ENCODE results near the gene TP53I13.

Gene TP53I13

DNA sequence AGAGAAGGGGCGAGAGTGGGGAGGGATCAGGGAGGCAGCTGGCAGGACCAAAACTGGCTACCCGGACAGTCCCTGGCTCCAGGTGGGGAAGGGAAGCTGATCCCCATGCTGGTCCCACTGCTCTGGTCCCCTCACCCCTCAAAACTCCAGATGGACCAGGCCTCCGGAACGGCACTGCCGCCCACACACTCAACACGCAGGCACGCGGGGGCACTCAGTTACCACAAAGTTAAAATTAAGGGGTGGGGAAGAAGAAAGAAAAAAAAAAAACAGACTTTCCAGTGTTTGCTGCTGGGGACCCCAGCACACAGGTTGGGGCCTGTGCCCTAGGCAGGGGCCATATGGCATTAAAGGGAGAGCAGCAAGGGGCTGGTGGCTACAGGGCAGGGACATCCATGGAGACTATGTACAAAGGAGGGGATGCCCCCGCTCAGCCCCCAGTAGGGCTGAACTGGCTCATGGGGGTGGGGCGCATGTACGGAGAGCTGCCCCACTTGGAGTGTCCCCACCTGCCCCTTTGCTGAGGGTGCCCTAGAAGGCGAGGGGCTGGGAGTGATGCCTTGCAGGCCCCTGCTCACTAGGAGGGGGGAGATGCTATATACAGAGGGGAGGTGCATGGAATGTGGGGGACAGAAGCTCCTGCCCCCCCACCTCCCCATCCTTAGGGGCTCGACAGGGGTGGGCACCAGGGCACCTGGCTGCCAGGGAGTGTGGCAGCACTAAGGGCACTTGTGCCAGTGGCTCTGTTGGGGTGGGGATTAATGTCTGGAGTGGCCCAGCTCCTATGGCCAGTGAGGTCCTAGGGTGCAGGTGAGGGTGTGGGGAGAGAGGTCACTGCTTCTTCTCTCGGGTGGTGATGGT is 5.6 kb downstream of the TP53I13 start:
- no peak overlapping the region for H3K4me3 ChIP-seq (ENCODE audit: low read depth in 1 of 2, low read length in 2 of 2)
- H3K36me3 ChIP-seq (ENCODE audit: control insufficient read depth in 1 of 2, insufficient read depth in 2 of 2, low read length in 2 of 2): peaks cover 16 to 62% of the 10 kb centered on the region in 2 donors
- no peaks in the 10 kb centered on the region for H3K27me3 ChIP-seq (ENCODE audit: control insufficient read depth in 1 of 2, insufficient read depth in 2 of 2, low read length in 2 of 2)
- H3K27ac ChIP-seq (ENCODE audit: low read depth, low read length): no peak overlapping the region
- peak overlapping the region; percentile 18 to 34 for H3K9ac ChIP-seq (ENCODE audit: low read depth in 1 of 2, low read length in 2 of 2)
- peaks cover 24 to 45% of the 10 kb centered on the region in 2 donors for H3K4me1 ChIP-seq (ENCODE audit: control insufficient read depth in 1 of 2, insufficient read depth in 2 of 2, low read length in 2 of 2)
- H3K9me3 ChIP-seq (ENCODE audit: control insufficient read depth in 1 of 2, low read length in 2 of 2): no peaks in the 10 kb centered on the region

DNA sequence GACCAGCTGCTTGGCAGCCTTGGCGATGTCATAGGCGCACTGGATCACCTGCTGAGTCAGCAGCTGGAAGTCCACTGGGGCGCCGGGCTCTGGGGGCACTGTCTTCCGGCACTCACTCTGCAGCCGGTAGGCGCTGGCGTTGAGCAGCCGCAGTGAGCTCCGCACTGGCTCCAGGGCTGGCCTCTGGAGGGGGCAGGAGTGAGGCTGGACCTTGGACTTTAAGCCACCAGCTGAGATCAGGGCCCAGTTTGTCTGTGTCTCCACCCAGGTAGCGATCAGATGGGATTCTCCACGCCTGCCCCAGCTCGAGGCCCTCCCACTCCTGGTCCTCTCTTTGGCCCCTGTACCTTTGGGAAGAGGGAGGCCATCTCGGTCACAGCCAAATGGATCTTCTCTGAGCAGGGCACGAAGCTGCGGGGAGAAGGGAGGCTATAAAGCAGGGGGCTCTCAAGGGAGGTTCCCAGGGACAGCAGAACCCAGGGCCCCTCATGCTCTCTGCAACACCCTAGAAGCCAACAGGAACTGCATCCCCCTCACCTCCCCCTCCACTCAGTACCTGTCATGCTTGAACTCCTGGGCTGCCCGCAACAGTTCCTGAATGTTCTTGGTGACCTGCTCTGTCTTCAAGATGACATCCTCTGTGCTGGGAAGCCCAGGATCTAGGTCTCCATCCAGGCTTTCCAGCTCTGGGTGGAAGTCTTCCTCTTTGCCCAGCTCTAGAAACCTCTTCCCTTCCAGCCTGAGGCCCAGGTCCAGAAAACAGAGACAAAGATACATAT is 6.4 kb downstream of the TP53I13 start:
- H3K4me3 ChIP-seq (ENCODE audit: low read depth in 1 of 2, low read length in 2 of 2): no peak overlapping the region
- H3K4me1 ChIP-seq (ENCODE audit: control insufficient read depth in 1 of 2, insufficient read depth in 2 of 2, low read length in 2 of 2): peaks cover 19 to 39% of the 10 kb centered on the region in 2 donors
- H3K36me3 ChIP-seq (ENCODE audit: control insufficient read depth in 1 of 2, insufficient read depth in 2 of 2, low read length in 2 of 2): peaks cover 16 to 62% of the 10 kb centered on the region in 2 donors
- no peaks in the 10 kb centered on the region for H3K27me3 ChIP-seq (ENCODE audit: control insufficient read depth in 1 of 2, insufficient read depth in 2 of 2, low read length in 2 of 2)
- H3K27ac ChIP-seq (ENCODE audit: low read depth, low read length): no peak overlapping the region
- H3K9ac ChIP-seq (ENCODE audit: low read depth in 1 of 2, low read length in 2 of 2): peak overlapping the region; percentile 18 to 34
- H3K9me3 ChIP-seq (ENCODE audit: control insufficient read depth in 1 of 2, low read length in 2 of 2): no peaks in the 10 kb centered on the region

DNA sequence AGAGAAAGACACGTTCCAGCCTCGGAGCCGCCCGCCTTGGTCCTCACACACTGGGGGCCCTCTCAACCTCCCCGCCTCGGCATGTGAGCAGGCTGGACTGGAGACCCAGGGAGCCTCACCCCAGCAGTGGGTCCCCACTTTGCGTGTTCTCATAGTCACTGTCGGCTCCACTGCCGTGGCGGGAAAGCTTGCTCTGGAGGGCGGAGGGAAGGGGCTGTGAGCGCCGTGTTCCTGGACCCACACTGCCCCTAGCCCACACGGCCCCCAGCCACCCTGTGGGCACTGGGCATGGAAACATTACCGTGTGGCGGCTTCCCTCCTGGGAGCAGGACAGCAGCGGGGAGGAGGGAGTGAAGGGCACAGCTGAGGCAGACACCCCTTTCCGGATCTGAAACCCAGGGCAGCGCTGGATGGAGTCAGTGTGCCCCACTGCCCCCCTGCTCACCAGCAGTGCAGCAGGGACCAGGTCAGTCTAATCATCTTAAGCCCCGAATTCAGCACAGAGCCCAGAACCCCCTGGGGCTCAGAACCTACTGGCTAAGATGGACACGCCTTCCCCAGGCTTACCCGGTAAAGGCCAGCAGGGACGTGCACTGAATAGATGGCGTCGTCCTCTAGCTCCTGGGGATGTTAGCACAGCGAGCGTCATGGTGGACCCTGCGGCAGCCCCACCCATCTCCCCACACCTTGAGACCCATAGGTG is 7.2 kb downstream of the TP53I13 start:
- no peak overlapping the region for H3K9ac ChIP-seq (ENCODE audit: low read depth in 1 of 2, low read length in 2 of 2)
- peaks cover 14 to 62% of the 10 kb centered on the region in 2 donors for H3K36me3 ChIP-seq (ENCODE audit: control insufficient read depth in 1 of 2, insufficient read depth in 2 of 2, low read length in 2 of 2)
- H3K4me3 ChIP-seq (ENCODE audit: low read depth in 1 of 2, low read length in 2 of 2): no peak overlapping the region
- H3K27ac ChIP-seq (ENCODE audit: low read depth, low read length): no peak overlapping the region
- H3K9me3 ChIP-seq (ENCODE audit: control insufficient read depth in 1 of 2, low read length in 2 of 2): no peaks in the 10 kb centered on the region
- peaks cover 19 to 35% of the 10 kb centered on the region in 2 donors for H3K4me1 ChIP-seq (ENCODE audit: control insufficient read depth in 1 of 2, insufficient read depth in 2 of 2, low read length in 2 of 2)
- no peaks in the 10 kb centered on the region for H3K27me3 ChIP-seq (ENCODE audit: control insufficient read depth in 1 of 2, insufficient read depth in 2 of 2, low read length in 2 of 2)

DNA sequence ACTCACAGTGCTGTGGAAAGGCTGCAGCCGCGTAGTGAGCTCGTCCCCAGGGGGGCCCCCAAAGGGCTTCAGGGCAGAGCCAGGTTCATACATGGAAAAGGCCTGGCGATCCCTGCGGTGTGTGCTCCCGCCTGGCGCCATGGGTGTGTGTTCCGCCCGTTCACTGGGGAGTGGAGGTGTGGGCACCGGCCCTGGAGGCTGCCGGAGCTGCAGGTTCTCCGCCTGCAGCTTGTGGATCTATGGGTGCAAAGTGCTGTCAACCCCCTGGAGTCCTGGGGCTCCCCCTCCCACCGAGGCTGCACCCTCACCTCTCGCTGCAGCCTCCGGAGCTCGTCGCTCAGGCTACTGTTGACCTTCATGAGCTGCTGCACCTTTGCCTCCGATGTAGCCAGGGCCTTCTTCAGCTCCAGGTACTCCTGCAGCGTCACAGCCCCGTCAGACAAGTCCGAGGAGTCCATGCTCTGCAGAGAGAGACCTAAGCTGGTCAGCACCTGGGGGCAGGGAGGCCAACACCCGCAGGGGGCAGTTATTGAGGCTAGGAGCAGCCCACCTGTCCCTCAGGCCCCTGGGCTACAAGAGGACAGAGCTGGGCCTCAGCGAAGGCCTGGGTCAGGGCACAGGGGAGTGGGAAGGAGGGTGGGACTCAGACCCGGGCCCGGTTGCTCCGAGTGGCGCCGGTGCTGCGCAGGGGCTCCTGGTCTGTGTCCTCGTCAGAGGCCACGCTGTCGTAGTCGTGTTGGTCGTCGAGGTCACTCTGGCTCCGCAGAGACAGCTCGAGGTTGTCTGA is 7.9 kb downstream of the TP53I13 start:
- Histone ChIP-seq H3K9me3 (ENCODE audit: control insufficient read depth in 1 of 2, low read length in 2 of 2) (no peaks in the 10 kb centered on the region), H3K27me3 (ENCODE audit: control insufficient read depth in 1 of 2, insufficient read depth in 2 of 2, low read length in 2 of 2) (no peaks in the 10 kb centered on the region), H3K4me1 (ENCODE audit: control insufficient read depth in 1 of 2, insufficient read depth in 2 of 2, low read length in 2 of 2) (peaks cover 19 to 28% of the 10 kb centered on the region in 2 donors), H3K36me3 (ENCODE audit: control insufficient read depth in 1 of 2, insufficient read depth in 2 of 2, low read length in 2 of 2) (peaks cover 10 to 62% of the 10 kb centered on the region in 2 donors), H3K4me3 (ENCODE audit: low read depth in 1 of 2, low read length in 2 of 2) (no peak overlapping the region), H3K9ac (ENCODE audit: low read depth in 1 of 2, low read length in 2 of 2) (no peak overlapping the region), H3K27ac (ENCODE audit: low read depth, low read length) (no peak overlapping the region)

DNA sequence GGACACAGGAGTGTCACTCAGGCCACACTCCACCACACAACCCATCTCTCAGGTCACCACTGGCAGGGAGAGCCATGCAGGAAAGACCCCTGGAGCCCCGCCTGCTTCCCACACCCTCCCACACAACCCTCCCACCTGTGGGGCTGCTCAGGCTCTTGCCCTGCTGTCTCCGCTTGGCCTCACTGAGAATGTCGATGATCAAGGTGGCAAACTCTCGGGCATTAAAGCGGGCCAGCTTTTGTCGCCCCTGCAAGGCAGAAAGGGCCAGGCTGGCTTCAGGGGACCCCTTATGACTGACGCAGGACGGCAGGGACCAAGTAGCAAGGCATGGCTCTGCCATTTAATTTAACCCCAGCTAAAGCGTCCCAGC is 8.5 kb downstream of the TP53I13 start:
- Histone ChIP-seq H3K9me3 (ENCODE audit: control insufficient read depth in 1 of 2, low read length in 2 of 2) (no peaks in the 10 kb centered on the region), H3K4me3 (ENCODE audit: low read depth in 1 of 2, low read length in 2 of 2) (no peak overlapping the region), H3K27ac (ENCODE audit: low read depth, low read length) (no peak overlapping the region), H3K27me3 (ENCODE audit: control insufficient read depth in 1 of 2, insufficient read depth in 2 of 2, low read length in 2 of 2) (no peaks in the 10 kb centered on the region), H3K36me3 (ENCODE audit: control insufficient read depth in 1 of 2, insufficient read depth in 2 of 2, low read length in 2 of 2) (peaks cover 13 to 59% of the 10 kb centered on the region in 2 donors), H3K9ac (ENCODE audit: low read depth in 1 of 2, low read length in 2 of 2) (no peak overlapping the region), H3K4me1 (ENCODE audit: control insufficient read depth in 1 of 2, insufficient read depth in 2 of 2, low read length in 2 of 2) (peaks cover 19 to 22% of the 10 kb centered on the region in 2 donors)

DNA sequence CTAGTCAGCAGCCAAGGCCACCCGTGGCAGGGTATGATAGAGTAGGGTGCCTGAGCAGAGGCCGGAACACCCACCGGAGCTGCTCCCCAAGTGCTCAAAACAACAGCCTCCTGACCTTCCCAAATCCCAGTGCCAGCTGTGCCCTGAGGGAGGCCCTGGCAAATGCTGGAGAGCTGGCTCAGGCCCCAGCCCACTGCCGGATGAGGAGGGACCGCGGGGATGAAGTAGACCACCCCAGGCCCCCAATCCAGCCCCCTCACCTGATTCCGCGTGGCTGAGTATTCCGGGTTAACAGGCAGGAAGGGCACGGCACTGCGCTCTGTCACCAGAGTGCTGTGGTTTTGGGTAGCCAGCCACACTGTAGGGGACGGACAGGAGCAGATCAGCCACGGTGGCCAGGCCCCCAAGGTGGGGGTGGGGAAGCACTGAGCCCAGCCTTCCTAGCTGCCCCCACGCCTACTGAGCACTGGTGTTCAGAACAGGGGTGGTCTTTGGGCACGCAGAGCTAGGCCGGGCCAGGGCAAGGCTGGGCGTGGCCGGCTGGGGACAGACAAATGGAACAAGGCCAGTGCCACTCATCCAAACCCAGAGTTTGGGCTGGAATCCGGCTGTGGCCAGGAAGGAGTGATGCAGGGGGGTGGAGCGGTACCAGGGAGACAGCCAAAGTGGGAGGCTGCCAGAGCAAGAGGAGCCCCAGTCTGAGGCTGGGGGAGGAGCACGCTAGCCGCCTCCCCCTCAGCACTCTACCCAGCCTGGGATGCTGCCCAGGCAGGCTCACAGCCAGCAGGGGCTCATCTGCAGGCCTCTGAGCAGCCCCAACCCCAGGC is 9.1 kb downstream of the TP53I13 start:
- Histone ChIP-seq H3K27ac (ENCODE audit: low read depth, low read length) (no peak overlapping the region), H3K9me3 (ENCODE audit: control insufficient read depth in 1 of 2, low read length in 2 of 2) (no peaks in the 10 kb centered on the region), H3K36me3 (ENCODE audit: control insufficient read depth in 1 of 2, insufficient read depth in 2 of 2, low read length in 2 of 2) (peaks cover 15 to 64% of the 10 kb centered on the region in 2 donors), H3K27me3 (ENCODE audit: control insufficient read depth in 1 of 2, insufficient read depth in 2 of 2, low read length in 2 of 2) (no peaks in the 10 kb centered on the region), H3K4me3 (ENCODE audit: low read depth in 1 of 2, low read length in 2 of 2) (no peak overlapping the region), H3K4me1 (ENCODE audit: control insufficient read depth in 1 of 2, insufficient read depth in 2 of 2, low read length in 2 of 2) (peaks cover 18 to 19% of the 10 kb centered on the region in 2 donors), H3K9ac (ENCODE audit: low read depth in 1 of 2, low read length in 2 of 2) (no peak overlapping the region)

DNA sequence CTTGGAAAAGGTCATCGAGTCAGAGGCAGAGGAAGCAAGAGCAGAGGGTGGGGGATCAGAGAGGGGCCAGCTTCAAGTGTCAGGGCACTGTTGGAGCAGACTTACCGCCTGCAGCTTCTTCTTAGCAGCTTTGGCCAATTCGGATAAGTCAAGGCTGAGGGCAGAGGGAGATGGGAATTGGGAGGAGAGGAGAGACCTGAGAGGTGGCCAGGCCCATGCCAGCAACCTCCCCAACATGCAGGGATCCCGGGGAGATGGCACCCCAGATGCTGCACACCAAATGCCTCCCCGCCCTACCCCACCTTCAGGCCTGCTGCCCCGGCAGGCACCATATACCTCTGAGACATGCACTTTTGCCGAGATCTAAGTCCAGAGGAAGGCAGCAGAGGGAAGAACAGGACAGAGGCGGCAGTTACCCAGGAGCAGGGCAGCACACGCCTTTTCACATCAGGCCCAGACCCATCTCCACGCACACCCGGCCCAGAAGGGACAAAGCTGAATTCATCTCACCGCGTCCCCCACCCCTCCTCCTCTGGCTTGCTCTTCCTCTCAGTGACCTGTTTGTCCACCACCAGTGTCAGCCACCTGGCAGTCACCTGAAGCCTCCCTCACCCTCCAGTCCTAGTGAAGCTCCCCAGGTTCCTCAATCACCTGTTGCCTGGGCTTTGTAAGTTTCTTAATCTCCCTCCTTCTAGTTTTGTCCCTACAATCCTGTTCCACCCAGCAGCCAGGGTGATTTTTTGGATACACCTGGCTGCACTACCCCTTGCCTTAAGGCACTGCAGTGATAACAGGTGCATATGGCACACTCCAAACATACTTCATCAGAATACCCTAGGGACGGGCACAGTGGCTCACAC is 10.4 kb downstream of the TP53I13 start:
- Histone ChIP-seq H3K27ac (ENCODE audit: low read depth, low read length) (no peak overlapping the region), H3K9me3 (ENCODE audit: control insufficient read depth in 1 of 2, low read length in 2 of 2) (no peaks in the 10 kb centered on the region), H3K36me3 (ENCODE audit: control insufficient read depth in 1 of 2, insufficient read depth in 2 of 2, low read length in 2 of 2) (peaks cover 15 to 63% of the 10 kb centered on the region in 2 donors), H3K4me1 (ENCODE audit: control insufficient read depth in 1 of 2, insufficient read depth in 2 of 2, low read length in 2 of 2) (peaks cover 15% of the 10 kb centered on the region in 2 donors), H3K4me3 (ENCODE audit: low read depth in 1 of 2, low read length in 2 of 2) (no peak overlapping the region), H3K27me3 (ENCODE audit: control insufficient read depth in 1 of 2, insufficient read depth in 2 of 2, low read length in 2 of 2) (no peaks in the 10 kb centered on the region), H3K9ac (ENCODE audit: low read depth in 1 of 2, low read length in 2 of 2) (no peak overlapping the region)

DNA sequence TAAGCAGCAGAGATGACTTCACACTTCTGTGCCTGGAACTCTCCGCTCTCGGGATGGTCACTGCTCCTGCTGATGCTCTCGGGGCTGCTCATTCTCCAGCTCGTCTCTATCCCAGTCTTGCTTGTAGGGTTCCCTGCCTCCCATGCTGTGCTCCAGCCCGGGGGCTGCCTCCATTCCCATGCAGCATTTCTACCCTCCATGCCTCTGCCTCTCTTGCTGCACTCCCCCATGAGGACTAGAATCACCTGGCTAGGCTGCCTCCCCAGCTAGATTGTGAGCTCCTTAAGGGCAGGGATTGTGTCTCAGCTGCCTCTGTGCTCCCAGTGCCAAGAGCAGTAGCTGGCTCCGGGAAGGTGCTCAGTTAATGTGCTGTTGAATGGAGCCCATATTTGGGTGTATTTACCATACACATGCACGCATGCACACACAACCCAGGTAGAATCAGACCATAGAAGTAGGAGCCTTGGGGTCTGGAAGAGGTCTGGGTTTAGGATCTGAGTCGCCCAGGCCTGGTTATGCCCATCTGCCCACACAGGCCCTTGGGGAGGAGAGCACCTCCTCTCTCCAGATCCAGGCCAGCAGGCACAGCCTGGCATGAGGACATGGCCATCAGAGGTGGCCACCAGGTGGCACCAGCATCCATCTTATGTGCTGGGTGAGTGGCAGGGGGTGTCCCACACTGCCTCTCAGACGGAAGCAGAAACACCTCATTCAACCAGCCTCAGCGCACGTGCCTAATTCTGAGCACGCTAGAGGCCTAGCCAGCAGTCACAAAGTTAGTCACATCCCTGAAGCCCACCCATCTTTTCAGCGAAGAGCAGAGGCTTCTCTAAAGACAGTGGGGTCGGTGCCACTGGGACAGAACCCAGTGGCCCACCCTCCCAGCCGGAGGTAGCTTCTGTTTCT is 11.6 kb downstream of the TP53I13 start:
- Histone ChIP-seq H3K27ac (ENCODE audit: low read depth, low read length) (no peak overlapping the region), H3K4me1 (ENCODE audit: control insufficient read depth in 1 of 2, insufficient read depth in 2 of 2, low read length in 2 of 2) (peaks cover 6 to 8% of the 10 kb centered on the region in 2 donors)

More for the DNA sequence above, 11.6 kb downstream of the TP53I13 start:
- no peaks in the 10 kb centered on the region for H3K9me3 ChIP-seq (ENCODE audit: control insufficient read depth in 1 of 2, low read length in 2 of 2)
- H3K9ac ChIP-seq (ENCODE audit: low read depth in 1 of 2, low read length in 2 of 2): no peak overlapping the region
- no peak overlapping the region for H3K4me3 ChIP-seq (ENCODE audit: low read depth in 1 of 2, low read length in 2 of 2)
- H3K36me3 ChIP-seq (ENCODE audit: control insufficient read depth in 1 of 2, insufficient read depth in 2 of 2, low read length in 2 of 2): peaks cover 15 to 53% of the 10 kb centered on the region in 2 donors
- H3K27me3 ChIP-seq (ENCODE audit: control insufficient read depth in 1 of 2, insufficient read depth in 2 of 2, low read length in 2 of 2): no peaks in the 10 kb centered on the region

All from duodenal mucosa (tissue), 2 donors.